Neutrophil (primary cell): ENCODE results near the gene CEP41.

Experiments
- H3K27ac ChIP-seq: fragments of 200-600 bp; sonication (generic); 2 replicates; pipeline ENCODE4 v1.5.1; 2016; ENCODE audit warnings: mild to moderate bottlenecking, moderate library complexity
- H3K27me3 ChIP-seq: fragments of 200-600 bp; sonication (generic); 2 replicates; pipeline ENCODE4 v1.6.0; 2016; ENCODE audit warnings: mild to moderate bottlenecking
- H3K36me3 ChIP-seq: fragments of 200-600 bp; sonication (generic); 2 replicates; pipeline ENCODE4 v1.5.1; 2017
- H3K4me1 ChIP-seq, 2 experiments: fragments of 200-600 bp in 1 of 2; sonication (generic) in 1 of 2; 1 replicate in 1 of 2; 2 replicates in 1 of 2; pipeline versions ENCODE4 v1.5.1 to v1.6.1; 2013 to 2016; ENCODE audit warnings: low read depth in 1 of 2, low read length in 1 of 2, mild to moderate bottlenecking in 1 of 2, moderate library complexity in 1 of 2; ENCODE audit not compliant: control insufficient read depth in 1 of 2, insufficient read depth in 1 of 2
- H3K4me3 ChIP-seq, 2 experiments: fragments of 200-600 bp in 1 of 2; sonication (generic) in 1 of 2; 1 replicate in 1 of 2; 2 replicates in 1 of 2; pipeline ENCODE4 v1.5.1; 2013 to 2016; ENCODE audit warnings: low read depth in 1 of 2, low read length in 1 of 2, mild to moderate bottlenecking in 1 of 2, moderate library complexity in 1 of 2
- H3K9me3 ChIP-seq: fragments of 200-600 bp; sonication (generic); 2 replicates; pipeline ENCODE4 v1.5.1; 2016
- TF ChIP-seq, protein P1 (sequence below): fragments of 200-600 bp; sonication (generic); IDR thresholded peaks from 2 replicates; pipeline ENCODE4 v1.5.1; 2016; ENCODE audit warnings: antibody characterized with exemption

The CEP41 gene

DNA sequence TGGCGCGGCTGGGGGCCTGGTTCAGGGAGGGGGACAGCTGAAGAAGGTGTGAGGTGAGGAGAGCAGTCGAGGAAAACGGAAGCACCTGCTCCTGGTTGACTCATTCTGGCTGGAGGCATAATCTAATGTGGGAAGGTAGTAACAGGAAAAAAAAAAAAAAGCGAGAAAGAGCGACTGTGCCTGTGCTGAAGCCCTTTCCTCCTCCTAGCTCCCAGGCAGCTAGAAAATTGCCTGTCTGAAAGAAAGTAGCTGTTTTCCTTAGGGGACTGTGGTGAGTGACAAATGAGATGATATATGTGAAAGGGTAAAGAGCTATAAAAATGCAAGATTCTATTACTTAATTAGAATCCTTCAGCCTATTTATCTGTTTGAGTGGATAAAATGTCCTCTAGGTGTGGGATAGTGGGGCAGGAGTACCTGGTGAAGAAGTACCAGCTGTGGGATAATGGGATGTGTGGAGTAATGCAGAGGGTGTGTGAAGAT lies 46.2 kb upstream of the CEP41 start:
- Histone ChIP-seq H3K4me1 (peaks cover 22 to 30% of the 10 kb centered on the region in 2 experiments), H3K27me3 (peaks cover 78% of the 10 kb centered on the region), H3K9me3 (no peaks in the 10 kb centered on the region), H3K36me3 (no peaks in the 10 kb centered on the region), H3K4me3 (peak overlapping the region; percentile 54 to 60), H3K27ac (no peak overlapping the region)
- TF ChIP-seq, protein P1, sequence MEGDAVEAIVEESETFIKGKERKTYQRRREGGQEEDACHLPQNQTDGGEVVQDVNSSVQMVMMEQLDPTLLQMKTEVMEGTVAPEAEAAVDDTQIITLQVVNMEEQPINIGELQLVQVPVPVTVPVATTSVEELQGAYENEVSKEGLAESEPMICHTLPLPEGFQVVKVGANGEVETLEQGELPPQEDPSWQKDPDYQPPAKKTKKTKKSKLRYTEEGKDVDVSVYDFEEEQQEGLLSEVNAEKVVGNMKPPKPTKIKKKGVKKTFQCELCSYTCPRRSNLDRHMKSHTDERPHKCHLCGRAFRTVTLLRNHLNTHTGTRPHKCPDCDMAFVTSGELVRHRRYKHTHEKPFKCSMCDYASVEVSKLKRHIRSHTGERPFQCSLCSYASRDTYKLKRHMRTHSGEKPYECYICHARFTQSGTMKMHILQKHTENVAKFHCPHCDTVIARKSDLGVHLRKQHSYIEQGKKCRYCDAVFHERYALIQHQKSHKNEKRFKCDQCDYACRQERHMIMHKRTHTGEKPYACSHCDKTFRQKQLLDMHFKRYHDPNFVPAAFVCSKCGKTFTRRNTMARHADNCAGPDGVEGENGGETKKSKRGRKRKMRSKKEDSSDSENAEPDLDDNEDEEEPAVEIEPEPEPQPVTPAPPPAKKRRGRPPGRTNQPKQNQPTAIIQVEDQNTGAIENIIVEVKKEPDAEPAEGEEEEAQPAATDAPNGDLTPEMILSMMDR, result no peak

DNA sequence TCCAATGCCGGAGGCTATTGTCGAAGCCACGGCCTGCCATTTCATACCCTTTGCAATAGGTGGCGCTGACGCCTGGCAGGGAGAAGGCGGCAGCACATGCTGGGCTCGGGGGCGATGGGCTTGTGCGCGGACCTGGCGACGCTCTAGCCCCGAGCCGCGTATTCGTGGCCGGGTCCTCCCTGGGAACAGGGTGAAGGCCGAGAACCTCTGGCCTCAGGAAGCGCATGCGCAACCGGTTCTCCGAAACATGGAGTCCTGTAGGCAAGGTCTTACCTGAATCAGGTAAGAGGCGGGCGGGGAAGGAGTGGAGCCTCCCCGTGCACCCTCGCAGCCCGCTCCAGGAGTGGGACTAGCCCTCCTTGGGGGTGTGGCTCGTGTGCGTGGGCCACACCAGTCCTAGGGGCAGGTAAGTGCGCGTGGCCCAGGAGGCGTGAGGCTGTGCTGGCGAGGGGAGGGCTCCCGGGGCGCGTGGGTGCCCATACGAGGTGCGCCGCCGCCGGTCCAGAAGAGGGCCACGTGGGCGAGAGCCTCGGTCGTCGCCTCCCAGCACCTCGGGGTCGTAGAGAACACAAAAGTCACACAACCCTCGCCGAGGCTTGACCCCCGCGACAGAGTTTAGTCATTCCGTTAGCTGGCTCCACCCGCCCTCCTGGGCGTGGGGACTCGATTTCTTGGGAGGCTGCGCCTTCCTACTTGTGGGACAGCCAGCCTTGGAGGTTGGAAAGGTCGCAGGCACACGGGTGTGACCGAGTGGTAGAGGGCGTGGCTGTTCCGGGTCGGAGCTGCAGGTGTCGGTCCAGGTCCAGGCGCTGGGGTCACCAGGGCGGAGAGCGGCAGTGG lies 45.5 kb upstream of the CEP41 start:
- TF ChIP-seq, protein P1, result no peak
- H3K36me3 ChIP-seq, result no peaks in the 10 kb centered on the region
- H3K9me3 ChIP-seq, result no peaks in the 10 kb centered on the region
- no peak overlapping the region for H3K27ac ChIP-seq
- H3K4me1 ChIP-seq, result peaks cover 17 to 25% of the 10 kb centered on the region in 2 experiments
- peak overlapping the region; percentile 54 to 60 for H3K4me3 ChIP-seq
- peaks cover 71% of the 10 kb centered on the region for H3K27me3 ChIP-seq

DNA sequence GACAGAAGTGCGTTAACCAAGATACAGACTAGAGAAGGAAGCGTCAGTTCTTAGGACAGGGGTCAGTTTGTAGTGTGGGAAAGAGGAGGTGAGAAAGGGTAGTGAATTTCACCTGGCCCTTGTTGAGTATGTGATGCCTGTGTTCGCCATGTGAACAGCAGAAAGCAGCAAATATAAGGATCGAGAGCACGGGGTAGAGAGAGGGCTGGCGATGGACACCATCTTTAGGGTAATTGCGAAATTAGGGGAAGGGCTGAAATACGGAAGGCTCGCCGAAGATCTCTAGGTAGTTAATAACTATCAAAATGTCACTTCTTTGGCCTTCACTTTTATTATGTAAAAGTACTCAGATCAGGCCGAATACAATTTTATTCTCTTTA lies 44.9 kb upstream of the CEP41 start:
- peaks cover 65% of the 10 kb centered on the region for H3K27me3 ChIP-seq
- no peaks in the 10 kb centered on the region for H3K9me3 ChIP-seq
- H3K27ac ChIP-seq, result no peak overlapping the region
- no peaks in the 10 kb centered on the region for H3K36me3 ChIP-seq
- H3K4me1 ChIP-seq, result peaks cover 11 to 19% of the 10 kb centered on the region in 2 experiments
- TF ChIP-seq, protein P1, result no peak
- H3K4me3 ChIP-seq, result peak overlapping the region; percentile 54 to 60

DNA sequence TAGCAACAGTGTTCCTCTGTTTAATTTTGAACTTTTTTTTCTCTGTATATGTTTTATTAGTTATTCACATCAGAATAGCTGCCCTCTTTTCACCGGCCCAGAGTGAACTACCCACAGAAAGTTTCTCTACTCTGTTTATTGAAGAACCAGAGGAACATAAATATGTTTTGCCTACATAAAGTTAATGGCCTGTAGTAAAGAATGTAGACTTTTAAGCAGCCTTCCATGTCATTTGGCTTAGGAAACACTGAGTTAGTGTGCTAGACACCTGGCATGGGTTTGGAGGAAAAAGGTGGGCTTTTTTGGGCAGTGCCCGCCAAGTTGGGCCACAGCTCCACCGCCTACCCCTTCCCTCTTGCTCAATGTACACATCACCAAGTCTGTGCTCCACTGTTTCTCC lies 42.2 kb upstream of the CEP41 start:
- Histone ChIP-seq H3K9me3 (no peaks in the 10 kb centered on the region), H3K4me1 (peaks cover 9 to 13% of the 10 kb centered on the region in 2 experiments), H3K36me3 (no peaks in the 10 kb centered on the region), H3K27ac (no peak overlapping the region), H3K27me3 (peaks cover 38% of the 10 kb centered on the region), H3K4me3 (no peak overlapping the region)
- TF ChIP-seq, protein P1, result no peak

DNA sequence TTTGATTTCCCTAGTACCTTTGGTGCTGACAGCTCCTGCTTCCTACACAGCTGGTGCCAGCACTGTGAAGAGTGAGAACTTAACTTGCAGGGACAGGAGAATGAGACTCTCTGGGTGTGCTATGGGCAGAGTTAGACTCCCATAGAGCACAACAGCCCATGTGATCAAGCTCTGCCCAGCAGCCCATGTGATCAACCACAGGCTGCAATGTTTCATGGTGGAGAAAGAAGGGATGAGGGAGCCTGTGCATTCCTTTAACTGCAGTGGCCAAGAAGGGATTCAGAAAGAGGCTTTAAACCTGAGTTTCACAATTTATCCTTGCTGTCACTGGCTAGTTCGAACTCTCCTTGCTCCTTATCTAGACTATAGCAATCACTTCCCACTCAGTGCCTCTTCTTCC lies 41.1 kb upstream of the CEP41 start:
- H3K36me3 ChIP-seq, result no peaks in the 10 kb centered on the region
- no peak overlapping the region for H3K4me3 ChIP-seq
- H3K27me3 ChIP-seq, result peaks cover 27% of the 10 kb centered on the region
- H3K9me3 ChIP-seq, result no peaks in the 10 kb centered on the region
- TF ChIP-seq, protein P1, result no peak
- no peak overlapping the region for H3K27ac ChIP-seq
- peaks cover 9 to 12% of the 10 kb centered on the region in 2 experiments for H3K4me1 ChIP-seq
